Fibroblast of skin of right biceps (primary cell): ENCODE measurements around the gene CENPP.

Experiments used
- DNase-seq: peaks from one replicate; pipeline ENCODE4 v3.0.0-alpha.2; 2013

The CENPP gene

GRCh38 chr9:92644278-92644677 lies 318.5 kb downstream of the CENPP start:
- DNase-seq = no peak

- DNase-seq = no peak
Measured at GRCh38 chr9:92645041-92645440, 319.3 kb downstream of the CENPP start.

GRCh38 chr9:92647671-92648473 lies 322.1 kb downstream of the CENPP start:
- DNase-seq = no peak

GRCh38 chr9:92648474-92648971 lies 322.8 kb downstream of the CENPP start:
- DNase-seq = no peak

- DNase-seq = no peak
Measured at GRCh38 chr9:92649007-92649406, 323.3 kb downstream of the CENPP start.

- DNase-seq = no peak
Measured at GRCh38 chr9:92650296-92650695, 324.5 kb downstream of the CENPP start.

GRCh38 chr9:92650839-92651621 lies 325.3 kb downstream of the CENPP start:
- no peak for DNase-seq

GRCh38 chr9:92652461-92652860 lies 326.7 kb downstream of the CENPP start:
- DNase-seq = no peak

GRCh38 chr9:92654481-92655301 lies 328.9 kb downstream of the CENPP start:
- DNase-seq = no peak

GRCh38 chr9:92655366-92655765 lies 329.6 kb downstream of the CENPP start:
- DNase-seq = no peak

- DNase-seq = no peak
Measured at GRCh38 chr9:92655896-92656536, 330.3 kb downstream of the CENPP start.

- DNase-seq = no peak
Measured at GRCh38 chr9:92656537-92656925, 330.8 kb downstream of the CENPP start.

GRCh38 chr9:92657296-92658094 lies 331.7 kb downstream of the CENPP start:
- DNase-seq = no peak

GRCh38 chr9:92658176-92658575 lies 332.4 kb downstream of the CENPP start:
- DNase-seq = no peak

- no peak for DNase-seq
Measured at GRCh38 chr9:92658611-92659010, 332.9 kb downstream of the CENPP start.

- no peak for DNase-seq
Measured at GRCh38 chr9:92659601-92660000, 333.8 kb downstream of the CENPP start.

GRCh38 chr9:92660266-92660665 lies 334.5 kb downstream of the CENPP start:
- no peak for DNase-seq

- no peak for DNase-seq
Measured at GRCh38 chr9:92661127-92661526, 335.4 kb downstream of the CENPP start.

GRCh38 chr9:92661743-92662142 lies 336.0 kb downstream of the CENPP start:
- DNase-seq = no peak

- no peak for DNase-seq
Measured at GRCh38 chr9:92663126-92663525, 337.4 kb downstream of the CENPP start.

GRCh38 chr9:92663951-92664350 lies 338.2 kb downstream of the CENPP start:
- no peak for DNase-seq
